AG04449 (cell line): ENCODE data around the gene STOML1.
"Not testable (repeated sequence)": the region's sequence is repeated elsewhere in the genome, so short reads cannot be mapped to it uniquely, and the experiment has no call there.

Source experiments
- CTCF ChIA-PET: fragments of 350-600 bp; formaldehyde crosslinking; extraction: SDS; loops from one replicate; lab custom pipeline; 2021; ENCODE audit warnings: antibody characterized with exemption; lab: Yijun Ruan, JAX
- POLR2A ChIA-PET: fragments of 400-600, 350-600 bp; formaldehyde crosslinking; extraction: SDS; loops from one replicate; lab custom pipeline; 2020; ENCODE audit warnings: antibody characterized with exemption, inconsistent platforms; lab: Yijun Ruan, JAX
- DNase-seq: peaks from one replicate; pipeline ENCODE4 v3.0.0-alpha.2; 2010; ENCODE audit warnings: low read depth, low spot score
- H3K4me3 ChIP-seq: 2 replicates; pipeline ENCODE4 v1.5.1; 2011; ENCODE audit warnings: low read depth, mild to moderate bottlenecking, control low read depth, low read length
- TF ChIP-seq, protein P1 (sequence below): IDR thresholded peaks from one replicate; pipeline ENCODE4 v1.5.1; 2011; ENCODE audit warnings: mild to moderate bottlenecking, moderate library complexity, low read length, control low read depth, inconsistent platforms; ENCODE audit not compliant: insufficient read depth; ENCODE audit errors: missing control alignments

Gene STOML1

GRCh38 chr15:73941871-73942635 lies 50.0 kb downstream of the STOML1 start:
- POLR2A ChIA-PET: interaction anchor here (0.7 to 2.3 kb wide), 4 partner anchors 15 to 19 kb away, joined by 3 to 12 read pairs (median 5); no protein-coding TSS in a partner anchor
- CTCF ChIA-PET: interaction anchor here (1.0 to 5.4 kb wide), 11 partner anchors 8 to 107 kb away, joined by 3 to 47 read pairs (median 5); no protein-coding TSS in a partner anchor
- TF ChIP-seq, protein P1, sequence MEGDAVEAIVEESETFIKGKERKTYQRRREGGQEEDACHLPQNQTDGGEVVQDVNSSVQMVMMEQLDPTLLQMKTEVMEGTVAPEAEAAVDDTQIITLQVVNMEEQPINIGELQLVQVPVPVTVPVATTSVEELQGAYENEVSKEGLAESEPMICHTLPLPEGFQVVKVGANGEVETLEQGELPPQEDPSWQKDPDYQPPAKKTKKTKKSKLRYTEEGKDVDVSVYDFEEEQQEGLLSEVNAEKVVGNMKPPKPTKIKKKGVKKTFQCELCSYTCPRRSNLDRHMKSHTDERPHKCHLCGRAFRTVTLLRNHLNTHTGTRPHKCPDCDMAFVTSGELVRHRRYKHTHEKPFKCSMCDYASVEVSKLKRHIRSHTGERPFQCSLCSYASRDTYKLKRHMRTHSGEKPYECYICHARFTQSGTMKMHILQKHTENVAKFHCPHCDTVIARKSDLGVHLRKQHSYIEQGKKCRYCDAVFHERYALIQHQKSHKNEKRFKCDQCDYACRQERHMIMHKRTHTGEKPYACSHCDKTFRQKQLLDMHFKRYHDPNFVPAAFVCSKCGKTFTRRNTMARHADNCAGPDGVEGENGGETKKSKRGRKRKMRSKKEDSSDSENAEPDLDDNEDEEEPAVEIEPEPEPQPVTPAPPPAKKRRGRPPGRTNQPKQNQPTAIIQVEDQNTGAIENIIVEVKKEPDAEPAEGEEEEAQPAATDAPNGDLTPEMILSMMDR: no peak
- DNase-seq: no peak
- no peak overlapping the region for H3K4me3 ChIP-seq

DNA sequence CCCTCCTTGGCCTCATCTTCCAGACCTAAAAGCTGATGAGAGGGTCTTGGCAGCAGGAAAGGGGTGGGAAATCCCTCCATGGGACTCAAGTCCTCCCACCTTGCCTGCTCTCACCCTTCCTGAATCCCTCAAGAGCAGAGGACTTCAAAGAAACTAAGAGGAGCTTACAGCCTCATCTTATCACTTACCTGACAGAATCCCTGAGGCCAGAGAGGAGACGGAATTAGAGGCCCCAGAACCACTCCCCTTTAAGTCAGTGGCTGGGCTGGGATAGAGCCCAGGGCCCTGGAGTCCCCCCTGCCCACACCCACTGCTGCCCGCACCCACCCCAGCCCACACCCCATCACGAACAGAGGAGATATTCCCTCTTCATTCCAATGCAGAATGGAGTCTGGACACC lies 50.6 kb downstream of the STOML1 start:
- peak overlapping the region; percentile 6; the same call in 1 of the 2 replicates for H3K4me3 ChIP-seq
- TF ChIP-seq, protein P1: no peak
- ChIA-PET POLR2A (interaction anchor here (1.2 to 3.0 kb wide), 5 partner anchors 10 to 18 kb away, joined by 4 to 39 read pairs (median 12); partner anchors contain the start of gene LOXL1), CTCF (interaction anchor here (0.6 to 5.4 kb wide), 13 partner anchors 9 to 241 kb away, joined by 3 to 47 read pairs (median 5); no protein-coding TSS in a partner anchor)
- no peak for DNase-seq

- ChIA-PET POLR2A (interaction anchor here (1.1 to 3.0 kb wide), 6 partner anchors 10 to 18 kb away, joined by 3 to 39 read pairs (median 10); partner anchors contain the start of gene LOXL1), CTCF (interaction anchor here (0.6 to 5.4 kb wide), 14 partner anchors 9 to 240 kb away, joined by 3 to 47 read pairs (median 4); no protein-coding TSS in a partner anchor)
- peak; percentile 97 for DNase-seq
- TF ChIP-seq, protein P1: no peak
- H3K4me3 ChIP-seq: peak overlapping the region; percentile 6
Observed at GRCh38 chr15:73941044-73941443, 51.1 kb downstream of the STOML1 start.

DNA sequence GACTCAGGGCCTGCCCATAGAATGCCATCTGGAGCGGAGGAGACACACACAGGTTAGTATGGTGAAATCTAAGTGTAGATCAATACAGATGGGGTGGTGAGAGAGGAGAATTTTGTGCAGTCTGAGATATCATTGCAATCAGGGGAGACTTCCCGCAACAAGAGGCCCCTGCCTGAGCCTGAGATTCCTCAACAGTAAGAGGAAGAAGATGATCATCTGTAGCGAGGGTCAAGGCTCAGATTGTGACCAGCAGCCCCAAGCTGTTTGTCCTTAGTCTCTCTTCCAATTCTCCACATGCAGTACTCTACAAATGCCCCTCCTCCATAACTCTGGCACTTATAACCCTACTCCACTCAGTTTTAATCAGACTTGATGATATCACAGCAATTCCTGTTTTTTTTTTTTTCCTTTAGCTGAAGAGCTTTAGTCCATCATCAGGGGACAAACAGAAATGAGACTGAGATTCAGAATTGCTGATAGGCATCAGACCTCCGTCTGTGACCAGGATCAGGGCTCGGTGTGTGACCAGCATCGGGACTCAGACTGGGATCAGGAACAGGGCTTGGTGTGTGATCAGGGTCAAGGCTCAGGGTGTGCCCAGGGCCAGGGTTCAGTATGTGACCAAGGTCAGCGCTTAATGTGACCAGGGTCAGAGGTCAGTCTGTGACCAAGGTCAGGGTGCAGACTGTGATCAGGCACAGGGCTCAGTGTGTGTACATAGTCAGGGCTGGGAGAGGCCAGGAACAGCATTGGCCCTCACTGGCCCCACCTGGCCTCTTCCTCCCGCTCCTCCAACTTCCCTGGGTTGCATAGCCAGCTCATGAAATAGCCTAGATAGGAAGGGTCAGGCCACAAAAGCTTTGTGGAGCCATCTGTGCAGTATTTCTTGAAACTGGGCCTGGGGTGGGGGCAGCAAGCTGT lies 51.8 kb downstream of the STOML1 start:
- ChIA-PET CTCF (interaction anchor here (0.6 to 5.4 kb wide), 16 partner anchors 10 to 113 kb away, joined by 3 to 47 read pairs (median 4); no protein-coding TSS in a partner anchor), POLR2A (interaction anchor here (0.9 to 3.0 kb wide), 7 partner anchors 9 to 43 kb away, joined by 3 to 39 read pairs (median 7); partner anchors contain the start of gene LOXL1)
- TF ChIP-seq, protein P1: no peak
- no peak for DNase-seq
- H3K4me3 ChIP-seq: peak overlapping the region; percentile 30; the same call in 1 of the 2 replicates

- no peak for DNase-seq
- TF ChIP-seq, protein P1: no peak
- H3K4me3 ChIP-seq: no peak overlapping the region
- ChIA-PET POLR2A (interaction anchor here (2.4 to 3.0 kb wide), 2 partner anchors 11 to 12 kb away, joined by 15 to 39 read pairs; partner anchors contain the start of gene LOXL1), CTCF (interaction anchor here (0.9 to 5.4 kb wide), 7 partner anchors 11 to 114 kb away, joined by 3 to 47 read pairs (median 7); no protein-coding TSS in a partner anchor)
Observed at GRCh38 chr15:73939138-73939537, 53.0 kb downstream of the STOML1 start.

GRCh38 chr15:73938516-73938915 lies 53.6 kb downstream of the STOML1 start:
- DNase-seq, H3K4me3 ChIP-seq: not testable (repeated sequence)
- ChIA-PET CTCF (interaction anchor here (0.7 to 5.4 kb wide), 6 partner anchors 10 to 115 kb away, joined by 3 to 47 read pairs (median 14); partner anchors contain the start of gene LOXL1), POLR2A (interaction anchor here (0.8 to 3.0 kb wide), 2 partner anchors 11 to 13 kb away, joined by 3 to 39 read pairs; partner anchors contain the start of gene LOXL1)
